Caco-2 (cell line): ENCODE measurements around the gene KIDINS220. TPM values are rescaled to one million over a fixed set of nuclear protein-coding genes. Genes with fewer than 3 reads are reported as not detected.
A peak's percentile ranks its signal among the peaks of the same experiment; 100 is the strongest.

Experiments
- BruUV-seq: library from RNA; stranded (reverse); fragments of 400-500 nt; replicated peaks from 2 replicates; lab custom pipeline; 2021; lab: Mats Ljungman, UMichigan
- CTCF ChIA-PET: fragments of 300-600 bp; sonication (Branson Sonifier 250); formaldehyde crosslinking; loops from one replicate; lab custom pipeline; 2022; ENCODE audit warnings: antibody characterized with exemption; lab: Charles Lee
- POLR2A ChIA-PET: fragments of 300-600 bp; sonication (Branson Sonifier 250); formaldehyde crosslinking; loops from one replicate; lab custom pipeline; 2022; ENCODE audit warnings: antibody characterized with exemption; lab: Charles Lee
- DNase-seq, 2 experiments: peaks; one replicate each; pipeline versions ENCODE4 v3.0.0 to v3.0.0-alpha.2; 2020 to 2022
- H3K27me3 ChIP-seq: replicated peaks from 2 replicates; pipeline ENCODE4 v1.6.0; 2011; ENCODE audit warnings: low read length; ENCODE audit not compliant: control insufficient read depth, insufficient read depth
- H3K36me3 ChIP-seq: 2 replicates; pipeline ENCODE4 v1.5.1; 2011; ENCODE audit warnings: low read length; ENCODE audit not compliant: control insufficient read depth, insufficient read depth
- H3K4me1 ChIP-seq: fragments of 250-450 bp; sonication (Bioruptor Pico); 2 replicates; pipeline ENCODE4 v1.5.1; 2020; ENCODE audit warnings: mild to moderate bottlenecking
- H3K4me3 ChIP-seq: 2 replicates; pipeline ENCODE4 v1.5.1; 2011; ENCODE audit warnings: low read depth, mild to moderate bottlenecking, control low read depth, low read length
- H3K9me3 ChIP-seq: fragments of 250-450 bp; sonication (Bioruptor Pico); 2 replicates; pipeline ENCODE4 v1.5.1; 2020; ENCODE audit warnings: mild to moderate bottlenecking, moderate library complexity
- H3K27ac Mint-ChIP-seq: one replicate; pipeline ENCODE4 v1.8.0; 2022; ENCODE audit warnings: mixed read lengths; ENCODE audit not compliant: unreplicated experiment
- H3K27me3 Mint-ChIP-seq: one replicate; pipeline ENCODE4 v1.8.0; 2022; ENCODE audit warnings: mixed read lengths; ENCODE audit not compliant: insufficient read depth, unreplicated experiment
- H3K36me3 Mint-ChIP-seq: one replicate; pipeline ENCODE4 v1.8.0; 2022; ENCODE audit warnings: mild to moderate bottlenecking, mixed read lengths; ENCODE audit not compliant: insufficient read depth, unreplicated experiment
- H3K4me1 Mint-ChIP-seq: one replicate; pipeline ENCODE4 v1.8.0; 2022; ENCODE audit warnings: low read depth, mixed read lengths; ENCODE audit not compliant: unreplicated experiment
- H3K4me3 Mint-ChIP-seq: one replicate; pipeline ENCODE4 v1.8.0; 2022; ENCODE audit warnings: mild to moderate bottlenecking, moderate library complexity, mixed read lengths; ENCODE audit not compliant: unreplicated experiment
- H3K9me3 Mint-ChIP-seq: one replicate; pipeline ENCODE4 v1.8.0; 2022; ENCODE audit warnings: mixed read lengths; ENCODE audit not compliant: unreplicated experiment
- intact Hi-C: fragments of 100-400 bp; cut with micrococcal nuclease; formaldehyde crosslinking; loops from one replicate; pipeline ENCODE4 v1.10.0; 2022; ENCODE audit not compliant: unreplicated experiment
- total RNA-seq: library from RNA; stranded (reverse); gene quantifications from 2 replicates; pipeline ENCODE4 v1.2.3, GENCODE V29; 2022
- TF ChIP-seq, protein P1 (sequence below), 2 experiments: fragments of 200-600 bp in 1 of 2; IDR thresholded peaks; 1 replicate in 1 of 2; 2 replicates in 1 of 2; pipeline versions ENCODE4 v1.5.1 to v1.8.0; 2011 to 2022; ENCODE audit warnings: antibody characterized with exemption in 1 of 2, control low read depth in 1 of 2, inconsistent platforms in 1 of 2, low read depth in 1 of 2, low read length in 1 of 2, mild to moderate bottlenecking in 1 of 2, moderate library complexity in 1 of 2; ENCODE audit not compliant: insufficient read depth in 1 of 2, severe bottlenecking in 1 of 2, unreplicated experiment in 1 of 2

Gene KIDINS220
- total RNA-seq, 1 experiment from 2014 or later = 32.8 TPM

DNA sequence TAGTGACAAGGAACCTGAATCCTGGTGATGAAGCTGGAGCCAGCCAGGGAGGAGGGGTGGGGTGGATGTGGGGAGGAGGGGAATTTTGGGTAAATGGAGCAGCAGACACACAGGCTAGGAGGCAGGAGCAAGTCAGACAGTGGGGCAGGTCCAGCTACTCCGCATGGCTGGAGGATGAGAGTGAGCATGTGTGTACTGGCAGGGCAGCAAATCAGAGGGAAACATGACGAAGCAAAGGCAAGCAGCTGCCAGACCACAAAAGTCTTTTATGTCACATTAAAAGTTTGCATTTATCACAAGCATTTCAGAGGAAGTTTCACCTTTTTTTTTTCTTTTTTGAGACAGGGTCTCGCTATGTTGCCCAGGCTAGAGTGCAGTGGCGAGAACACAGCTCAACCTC lies 11.9 kb upstream of the KIDINS220 start:
- Mint-ChIP-seq H3K27me3 (no peaks in the 10 kb centered on the region), H3K27ac (no peak overlapping the region), H3K4me1 (no peaks in the 10 kb centered on the region), H3K4me3 (no peak overlapping the region), H3K9me3 (no peaks in the 10 kb centered on the region), H3K36me3 (peaks cover 6% of the 10 kb centered on the region)
- no peak for DNase-seq
- Histone ChIP-seq H3K27me3 (no peaks in the 10 kb centered on the region), H3K9me3 (no peaks in the 10 kb centered on the region; the same call in 1 of the 2 replicates), H3K36me3 (no peaks in the 10 kb centered on the region), H3K4me3 (no peak overlapping the region), H3K4me1 (peaks cover 13% of the 10 kb centered on the region)
- TF ChIP-seq, protein P1, sequence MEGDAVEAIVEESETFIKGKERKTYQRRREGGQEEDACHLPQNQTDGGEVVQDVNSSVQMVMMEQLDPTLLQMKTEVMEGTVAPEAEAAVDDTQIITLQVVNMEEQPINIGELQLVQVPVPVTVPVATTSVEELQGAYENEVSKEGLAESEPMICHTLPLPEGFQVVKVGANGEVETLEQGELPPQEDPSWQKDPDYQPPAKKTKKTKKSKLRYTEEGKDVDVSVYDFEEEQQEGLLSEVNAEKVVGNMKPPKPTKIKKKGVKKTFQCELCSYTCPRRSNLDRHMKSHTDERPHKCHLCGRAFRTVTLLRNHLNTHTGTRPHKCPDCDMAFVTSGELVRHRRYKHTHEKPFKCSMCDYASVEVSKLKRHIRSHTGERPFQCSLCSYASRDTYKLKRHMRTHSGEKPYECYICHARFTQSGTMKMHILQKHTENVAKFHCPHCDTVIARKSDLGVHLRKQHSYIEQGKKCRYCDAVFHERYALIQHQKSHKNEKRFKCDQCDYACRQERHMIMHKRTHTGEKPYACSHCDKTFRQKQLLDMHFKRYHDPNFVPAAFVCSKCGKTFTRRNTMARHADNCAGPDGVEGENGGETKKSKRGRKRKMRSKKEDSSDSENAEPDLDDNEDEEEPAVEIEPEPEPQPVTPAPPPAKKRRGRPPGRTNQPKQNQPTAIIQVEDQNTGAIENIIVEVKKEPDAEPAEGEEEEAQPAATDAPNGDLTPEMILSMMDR (IDR thresholded peaks at IDR 0.05; ENCODE audit: insufficient read depth in 1 of 2, low read depth in 1 of 2, low read length in 1 of 2, severe bottlenecking in 1 of 2, unreplicated experiment in 1 of 2) = no peak
- intact Hi-C loops = no loop called here
- POLR2A ChIA-PET = no interaction called here
- CTCF ChIA-PET = no interaction called here
- no TSS peak for BruUV-seq

GRCh38 chr2:8848328-8849100 lies 11.1 kb upstream of the KIDINS220 start:
- Histone ChIP-seq H3K4me3 (no peak overlapping the region), H3K4me1 (peaks cover 13% of the 10 kb centered on the region), H3K36me3 (no peaks in the 10 kb centered on the region), H3K27me3 (no peaks in the 10 kb centered on the region), H3K9me3 (no peaks in the 10 kb centered on the region; the same call in 1 of the 2 replicates)
- DNase-seq = peak in 1 of 2 experiments; percentile 49
- BruUV-seq = no TSS peak
- Mint-ChIP-seq H3K4me1 (no peaks in the 10 kb centered on the region), H3K9me3 (no peaks in the 10 kb centered on the region), H3K27me3 (no peaks in the 10 kb centered on the region), H3K36me3 (peaks cover 6% of the 10 kb centered on the region), H3K27ac (no peak overlapping the region), H3K4me3 (no peak overlapping the region)
- TF ChIP-seq, protein P1 (IDR thresholded peaks at IDR 0.05; ENCODE audit: insufficient read depth in 1 of 2, low read depth in 1 of 2, low read length in 1 of 2, severe bottlenecking in 1 of 2, unreplicated experiment in 1 of 2) = no peak
- CTCF ChIA-PET = no interaction called here
- intact Hi-C loops = no loop called here
- POLR2A ChIA-PET = no interaction called here

DNA sequence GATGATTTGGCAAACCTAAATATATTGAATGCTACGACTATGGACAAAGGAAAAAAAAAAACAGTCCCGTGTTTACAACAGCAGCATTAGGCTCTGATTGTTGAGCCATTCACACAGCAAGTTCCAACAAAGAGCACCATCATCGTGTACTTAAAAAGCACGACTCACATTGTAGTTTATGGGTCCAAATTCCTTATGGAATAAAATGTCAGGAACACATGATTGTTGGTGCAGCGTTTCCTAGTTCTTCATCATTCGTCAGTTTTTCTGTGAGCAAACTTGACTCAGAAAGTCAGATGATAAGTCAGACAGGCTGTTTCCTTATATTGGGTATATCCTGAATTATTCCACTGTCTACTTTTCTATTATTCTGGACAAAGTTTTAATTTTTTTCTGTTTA lies 10.0 kb upstream of the KIDINS220 start:
- Mint-ChIP-seq H3K36me3 (peaks cover 6% of the 10 kb centered on the region), H3K9me3 (no peaks in the 10 kb centered on the region), H3K4me1 (no peaks in the 10 kb centered on the region), H3K27ac (no peak overlapping the region), H3K4me3 (no peak overlapping the region), H3K27me3 (no peaks in the 10 kb centered on the region)
- no peaks in the 10 kb centered on the region for H3K27me3 ChIP-seq
- TF ChIP-seq, protein P1 (IDR thresholded peaks at IDR 0.05; ENCODE audit: insufficient read depth in 1 of 2, low read depth in 1 of 2, low read length in 1 of 2, severe bottlenecking in 1 of 2, unreplicated experiment in 1 of 2) = no peak
- no peak overlapping the region for H3K4me3 ChIP-seq
- H3K9me3 ChIP-seq = no peaks in the 10 kb centered on the region; the same call in 1 of the 2 replicates
- intact Hi-C loops = no loop called here
- peaks cover 13% of the 10 kb centered on the region for H3K4me1 ChIP-seq
- BruUV-seq = no TSS peak
- no peaks in the 10 kb centered on the region for H3K36me3 ChIP-seq
- CTCF ChIA-PET = no interaction called here
- POLR2A ChIA-PET = no interaction called here
- DNase-seq = no peak
